K562 (cell line): Measurements from ENCODE around the gene SLC39A9. TPM values are rescaled to one million over a fixed set of nuclear protein-coding genes. Genes with fewer than 3 reads are reported as not detected.

Source experiments
- CEBPB ChIP-seq: fragments of 450-650 bp; IDR thresholded peaks from 2 replicates; pipeline ENCODE4 v1.6.1; 2016; ENCODE audit warnings: missing genetic modification characterization, missing compliant biosample characterization
- CTCF ChIP-seq, 3 experiments: IDR thresholded peaks in 2 of 3; conservative IDR thresholded peaks in 1 of 3; 2 replicates each; pipeline ENCODE4 v1.5.1; 2011 to 2012; ENCODE audit warnings: low read length in 3 of 3, mild to moderate bottlenecking in 3 of 3, control low read depth in 2 of 3, improper control_type of control experiment in 1 of 3, inconsistent platforms in 1 of 3, low read depth in 1 of 3, mixed read lengths in 1 of 3, moderate library complexity in 1 of 3; ENCODE audit not compliant: insufficient read depth in 2 of 3
- DLX4 ChIP-seq: fragments of 250-450 bp; sonication (Bioruptor Pico); IDR thresholded peaks from 2 replicates; pipeline ENCODE4 v1.6.1; 2021; ENCODE audit warnings: mild to moderate bottlenecking
- HDAC3 ChIP-seq: fragments of 450-650 bp; IDR thresholded peaks from 2 replicates; pipeline ENCODE4 v1.6.1; 2018; ENCODE audit warnings: borderline replicate concordance, mild to moderate bottlenecking, moderate library complexity; ENCODE audit not compliant: partially characterized antibody
- KDM5B ChIP-seq: fragments of 200-600 bp; sonication (generic); IDR thresholded peaks from 2 replicates; pipeline ENCODE4 v1.6.1; 2012; ENCODE audit warnings: low read depth, mild to moderate bottlenecking, moderate library complexity, low read length, control low read depth, inconsistent platforms; ENCODE audit not compliant: insufficient replicate concordance
- KHSRP ChIP-seq: fragments of 450-650 bp; IDR thresholded peaks from 2 replicates; pipeline ENCODE4 v1.6.1; 2017
- MNT ChIP-seq, 2 experiments: fragments of 450-650 bp; conservative IDR thresholded peaks; 2 replicates each; pipeline ENCODE4 v1.6.1; 2017; ENCODE audit warnings: mild to moderate bottlenecking in 2 of 2, moderate library complexity in 2 of 2
- PBX2 ChIP-seq, 2 experiments: IDR thresholded peaks in 1 of 2; conservative IDR thresholded peaks in 1 of 2; 2 replicates each; pipeline ENCODE4 v1.6.1; 2016; ENCODE audit warnings: low read depth in 2 of 2, mild to moderate bottlenecking in 1 of 2, missing compliant biosample characterization in 1 of 2, missing genetic modification characterization in 1 of 2, moderate library complexity in 1 of 2
- POLR2H ChIP-seq: IDR thresholded peaks from 2 replicates; pipeline ENCODE4 v1.6.1; 2016; ENCODE audit warnings: missing genetic modification characterization, low read depth, mild to moderate bottlenecking, control low read depth, missing compliant biosample characterization, moderate library complexity
- RAD21 ChIP-seq, 2 experiments: fragments of 250-450 bp in 1 of 2; fragments of 450-650 bp in 1 of 2; sonication (Bioruptor Pico) in 1 of 2; formaldehyde crosslinking in 1 of 2; IDR thresholded peaks in 1 of 2; conservative IDR thresholded peaks in 1 of 2; 2 replicates each; pipeline versions ENCODE4 v1.4.0 to v1.8.0; 2020 to 2022; ENCODE audit warnings: mild to moderate bottlenecking in 2 of 2, moderate library complexity in 1 of 2
- SETDB1 ChIP-seq: IDR thresholded peaks from one replicate; pipeline ENCODE4 v1.6.1; 2012; ENCODE audit warnings: low read length, control low read depth, inconsistent platforms
- SNAPC5 ChIP-seq: fragments of 250-450 bp; sonication (Bioruptor Pico); IDR thresholded peaks from 2 replicates; pipeline ENCODE4 v1.8.0; 2021; ENCODE audit warnings: moderate library complexity, mild to moderate bottlenecking, inconsistent platforms
- SRSF3 ChIP-seq: fragments of 200-400 bp; formaldehyde crosslinking; IDR thresholded peaks from 2 replicates; pipeline ENCODE4 v1.6.1; 2016; ENCODE audit warnings: mild to moderate bottlenecking, low read length, moderate library complexity; ENCODE audit not compliant: insufficient read depth
- SUPT5H ChIP-seq: fragments of 450-650 bp; IDR thresholded peaks from 2 replicates; pipeline ENCODE4 v1.6.1; 2016
- ZNF512 ChIP-seq: IDR thresholded peaks from 2 replicates; pipeline ENCODE4 v1.6.1; 2016; ENCODE audit warnings: missing genetic modification characterization, missing compliant biosample characterization
- ZNF57 ChIP-seq: fragments of 450-650 bp; formaldehyde crosslinking; IDR thresholded peaks from 2 replicates; pipeline ENCODE4 v1.4.0; 2020; ENCODE audit warnings: mild to moderate bottlenecking, moderate library complexity
- ZNF644 ChIP-seq: fragments of 200-800 bp; sonication (Bioruptor generic); IDR thresholded peaks from 2 replicates; pipeline ENCODE4 v1.6.1; 2016; ENCODE audit warnings: low read depth, missing genetic modification characterization, missing compliant biosample characterization
- polyA plus RNA-seq, 8 experiments: library from polyadenylated mRNA; depleted of rRNA in 4 of 8; stranded (reverse) in 5 of 8; unstranded in 3 of 8; fragments of >200 nt; fragmentation: Nextera tagmentation in 2 of 8; fragmentation: Illumina TruSeq in 1 of 8; extraction: Ambion mirVana in 2 of 8; extraction: Trizol in 1 of 8; gene quantifications; 2 replicates each; pipeline versions ENCODE4 v1.2.1 to v1.2.3, GENCODE V29; 2011 to 2014; ENCODE audit warnings: inconsistent platforms in 1 of 8, missing spikeins in 1 of 8
- total RNA-seq, 7 experiments: library from RNA; depleted of rRNA in 6 of 7; stranded (reverse); fragments of >200 nt in 6 of 7; fragmentation: Illumina TruSeq in 2 of 7; extraction: Trizol in 2 of 7; gene quantifications; 2 replicates each; pipeline versions ENCODE4 v1.2.1 to v1.2.3, GENCODE V29; 2011 to 2021; ENCODE audit warnings: low replicate concordance in 1 of 7

Gene SLC39A9
- total and polyA plus RNA-seq, 9 of the 15 experiments (the other 6 are each of a cell fraction or from before 2014, with no cell fraction given): 18.4 to 66.0 (median 32.5) TPM

GRCh38 chr14:69398053-69398817 is at the start of gene SLC39A9, which contains the start of gene ERH (continued):
- TF ChIP-seq CEBPB (tag) (no peak), SRSF3 (no peak), KHSRP (no peak), SUPT5H (peak; percentile 75), RAD21 (CRISPR knock-in tag; conservative IDR thresholded peaks at IDR 0.05 in 1 of 2, IDR thresholded peaks at IDR 0.05 in 1 of 2) (no peak), POLR2H (peak; percentile 87), SNAPC5 (no peak), SETDB1 (no peak), ZNF57 (CRISPR knock-in tag) (no peak), ZNF512 (tag) (no peak), MNT (conservative IDR thresholded peaks at IDR 0.05) (peak; percentile 61 to 74), DLX4 (CRISPR knock-in tag) (no peak), PBX2 (CRISPR knock-in tag; IDR thresholded peaks at IDR 0.05; ENCODE audit: low read depth) (no peak), PBX2 (tag; conservative IDR thresholded peaks at IDR 0.05; ENCODE audit: low read depth) (peak; percentile 46; the same call in 1 of the 2 replicates), HDAC3 (no peak), CTCF (IDR thresholded peaks at IDR 0.05 in 2 of 3, conservative IDR thresholded peaks at IDR 0.05 in 1 of 3; ENCODE audit: insufficient read depth in 2 of 3, low read depth in 1 of 3, low read length in 3 of 3) (0 out of 6 replicates have a peak, but pooled peaks of 1 of the 3 experiments have one; percentile 12), ZNF644 (tag) (peak; percentile 93), KDM5B (peak; percentile 80)
